A549 (cell line): ENCODE data around the gene SLC35E1.

ENCODE experiments used
- CEBPB ChIP-seq, 2 experiments: fragments of >200 bp in 1 of 2; sonication (Bioruptor Twin) in 1 of 2; formaldehyde crosslinking in 1 of 2; IDR thresholded peaks; 2 replicates each; pipeline ENCODE4 v1.6.1; 2012 to 2016
- CTCF ChIP-seq: fragments of >200 bp; sonication (Bioruptor Twin); formaldehyde crosslinking; IDR thresholded peaks from 3 replicates; pipeline ENCODE4 v1.5.1; 2016
- ELK1 ChIP-seq: fragments of 150-350 bp; IDR thresholded peaks from 2 replicates; pipeline ENCODE4 v1.6.1; 2014; ENCODE audit warnings: low read depth, mild to moderate bottlenecking, low read length
- EP300 ChIP-seq, 2 experiments: fragments of >200 bp; sonication (Bioruptor Twin); formaldehyde crosslinking; IDR thresholded peaks; 2 replicates in 1 of 2; 3 replicates in 1 of 2; pipeline ENCODE4 v1.6.1; 2016 to 2017
- HDAC2 ChIP-seq: fragments of 200-600 bp; sonication (generic); IDR thresholded peaks from 2 replicates; pipeline ENCODE4 v1.6.1; 2016
- NFE2L2 ChIP-seq: fragments of 150-350 bp; conservative IDR thresholded peaks from 2 replicates; pipeline ENCODE4 v1.6.1; 2014; ENCODE audit warnings: low read length
- PBX3 ChIP-seq: IDR thresholded peaks from 2 replicates; pipeline ENCODE4 v1.6.1; 2012
- POLR2A ChIP-seq: IDR thresholded peaks from 2 replicates; pipeline ENCODE4 v1.6.1; 2012; ENCODE audit warnings: mild to moderate bottlenecking, low read length
- RCOR1 ChIP-seq: fragments of 150-350 bp; IDR thresholded peaks from 2 replicates; pipeline ENCODE4 v1.6.1; 2014; ENCODE audit warnings: antibody characterized with exemption, low read length, low read depth
- USF2 ChIP-seq: fragments of 450-650 bp; IDR thresholded peaks from 2 replicates; pipeline ENCODE4 v1.6.1; 2014; ENCODE audit warnings: antibody characterized with exemption

GRCh38 chr19:16605553-16605994 lies 33.4 kb upstream of the SLC35E1 start:
- TF ChIP-seq CTCF (no peak), POLR2A (no peak), ELK1 (no peak), NFE2L2 (no peak), RCOR1 (no peak), EP300 (IDR thresholded peaks at IDR 0.05) (no peak), PBX3 (no peak), USF2 (no peak), HDAC2 (no peak), CEBPB (IDR thresholded peaks at IDR 0.05) (no peak)
